ENCODE data around the gene ATRN.

DNA sequence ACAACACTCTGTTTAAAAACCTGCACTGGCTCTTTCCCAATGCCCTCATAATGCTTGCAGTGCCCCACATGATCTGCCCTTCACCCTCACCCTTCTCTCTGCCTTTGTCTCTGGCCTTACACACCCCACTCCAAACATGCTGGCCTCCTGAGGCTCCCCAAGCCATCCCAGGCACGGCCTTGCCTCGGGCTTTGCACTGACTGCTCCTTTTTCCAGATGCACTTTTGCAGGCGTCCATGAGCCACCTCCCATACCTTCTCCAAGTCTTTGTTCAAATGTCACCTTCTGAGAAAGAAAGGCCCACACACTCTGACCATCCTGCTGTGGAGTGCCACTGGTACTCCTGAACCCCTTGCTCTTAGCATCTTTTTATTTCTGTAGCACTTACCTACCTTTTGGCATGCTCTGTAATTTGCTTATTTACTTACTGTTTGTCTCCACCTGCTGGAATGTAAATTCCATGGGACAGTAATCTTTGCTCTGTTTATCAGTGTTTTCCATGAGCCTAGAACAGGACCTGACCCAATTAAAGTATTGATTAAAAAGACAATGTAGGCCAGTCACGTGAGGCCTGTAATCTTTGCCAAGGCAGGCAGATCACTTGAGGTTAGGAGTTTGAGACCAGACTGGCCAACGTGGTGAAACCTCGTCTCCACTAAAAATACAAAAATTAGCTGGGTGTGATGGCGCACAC is 161.6 kb downstream of the ATRN start:
- TF ChIP-seq, protein P1, sequence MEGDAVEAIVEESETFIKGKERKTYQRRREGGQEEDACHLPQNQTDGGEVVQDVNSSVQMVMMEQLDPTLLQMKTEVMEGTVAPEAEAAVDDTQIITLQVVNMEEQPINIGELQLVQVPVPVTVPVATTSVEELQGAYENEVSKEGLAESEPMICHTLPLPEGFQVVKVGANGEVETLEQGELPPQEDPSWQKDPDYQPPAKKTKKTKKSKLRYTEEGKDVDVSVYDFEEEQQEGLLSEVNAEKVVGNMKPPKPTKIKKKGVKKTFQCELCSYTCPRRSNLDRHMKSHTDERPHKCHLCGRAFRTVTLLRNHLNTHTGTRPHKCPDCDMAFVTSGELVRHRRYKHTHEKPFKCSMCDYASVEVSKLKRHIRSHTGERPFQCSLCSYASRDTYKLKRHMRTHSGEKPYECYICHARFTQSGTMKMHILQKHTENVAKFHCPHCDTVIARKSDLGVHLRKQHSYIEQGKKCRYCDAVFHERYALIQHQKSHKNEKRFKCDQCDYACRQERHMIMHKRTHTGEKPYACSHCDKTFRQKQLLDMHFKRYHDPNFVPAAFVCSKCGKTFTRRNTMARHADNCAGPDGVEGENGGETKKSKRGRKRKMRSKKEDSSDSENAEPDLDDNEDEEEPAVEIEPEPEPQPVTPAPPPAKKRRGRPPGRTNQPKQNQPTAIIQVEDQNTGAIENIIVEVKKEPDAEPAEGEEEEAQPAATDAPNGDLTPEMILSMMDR (IDR thresholded peaks at IDR 0.05; ENCODE audit: extremely low read depth in 1 of 2, insufficient read depth in 1 of 2, low read depth in 1 of 2, low read length in 2 of 2): no peak
- TF ChIP-seq MYC (IDR thresholded peaks at IDR 0.05; ENCODE audit: low read depth, low read length) (no peak), MAX (IDR thresholded peaks at IDR 0.05; ENCODE audit: insufficient read depth, insufficient read length) (no peak), POLR2A (IDR thresholded peaks at IDR 0.05; ENCODE audit: low read depth, low read length) (no peak), GATA2 (IDR thresholded peaks at IDR 0.05; ENCODE audit: insufficient read depth, insufficient read length, low read depth, low read length) (no peak), EZH2 (IDR thresholded peaks at IDR 0.05; ENCODE audit: borderline replicate concordance, low read depth, low read length, severe bottlenecking) (no peak), POLR2AphosphoS5 (IDR thresholded peaks at IDR 0.05; ENCODE audit: insufficient read depth, low read depth, low read length) (no peak)
